ENCODE results near the gene HTRA1.
A peak's percentile ranks its signal among the peaks of the same experiment; 100 is the strongest.

HTRA1 gene

DNA sequence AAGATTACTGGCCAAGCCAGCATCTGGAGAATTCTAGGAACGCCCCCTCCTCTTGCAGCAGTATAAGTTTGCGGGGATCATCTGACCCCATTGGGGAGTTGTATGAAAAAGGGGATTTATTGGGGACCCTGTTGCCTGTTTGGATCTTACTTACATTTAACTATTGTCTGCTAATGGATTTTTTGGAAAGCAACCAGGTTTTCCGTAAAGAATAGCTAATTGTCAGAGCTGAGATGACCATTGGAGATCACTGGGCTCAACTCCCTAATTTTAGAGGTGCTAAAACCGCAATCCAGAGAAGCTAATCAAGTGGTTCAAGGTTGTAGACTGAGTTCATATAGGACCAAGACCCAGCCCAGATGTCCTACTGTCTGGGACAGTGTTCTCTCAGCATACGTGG is 38.8 kb downstream of the HTRA1 start:
- no peak for TF ChIP-seq GATA3 (IDR thresholded peaks at IDR 0.05; ENCODE audit: low read depth, low read length)
- no peak for TF ChIP-seq GATA2 (IDR thresholded peaks at IDR 0.05; ENCODE audit: low read depth, low read length)

DNA sequence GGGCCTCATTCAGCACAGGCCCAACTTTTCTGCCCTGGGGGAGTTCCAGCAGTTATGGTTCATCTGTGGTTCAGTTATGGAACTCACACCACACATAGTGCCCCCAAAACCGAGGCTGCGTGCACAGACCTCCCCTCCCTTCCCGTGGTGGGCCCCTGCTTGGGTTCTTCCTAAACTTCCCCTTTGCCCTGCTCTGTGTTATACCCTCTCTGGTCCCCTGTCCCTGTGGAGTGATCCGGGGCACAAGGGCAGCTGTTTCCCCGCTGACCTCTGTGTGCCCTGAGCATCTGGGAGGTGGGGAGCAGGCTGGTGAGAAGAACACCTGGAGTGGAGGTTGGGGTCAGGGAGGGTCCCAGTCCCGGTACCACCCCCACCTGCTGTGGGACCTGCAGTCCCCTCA is 39.4 kb downstream of the HTRA1 start:
- TF ChIP-seq GATA2 (IDR thresholded peaks at IDR 0.05; ENCODE audit: low read depth, low read length), result no peak
- TF ChIP-seq GATA3 (IDR thresholded peaks at IDR 0.05; ENCODE audit: low read depth, low read length), result no peak

DNA sequence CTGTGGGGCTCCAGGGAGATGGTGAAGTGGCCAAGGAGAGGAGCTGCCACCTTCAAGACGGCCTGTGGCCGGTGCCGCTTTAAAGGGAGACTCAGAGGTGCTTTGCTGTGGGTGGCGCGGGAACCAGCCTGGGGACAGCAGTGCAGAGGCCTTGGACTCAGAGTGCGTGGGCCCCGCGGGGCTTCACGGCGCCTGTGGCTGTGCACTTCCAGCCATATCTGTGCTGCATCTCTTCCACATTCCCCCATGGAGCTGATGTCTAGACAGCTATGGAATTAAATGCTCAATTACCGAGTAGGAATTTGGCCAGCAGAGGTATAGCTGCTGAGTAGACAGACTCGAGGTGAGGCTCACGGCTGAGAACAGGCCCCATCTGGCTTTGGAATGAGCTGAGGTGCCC is 41.7 kb downstream of the HTRA1 start:
- TF ChIP-seq GATA2 (IDR thresholded peaks at IDR 0.05; ENCODE audit: low read depth, low read length) (peak; percentile 36; the same call in 1 of the 2 replicates), GATA3 (IDR thresholded peaks at IDR 0.05; ENCODE audit: low read depth, low read length) (no peak)

DNA sequence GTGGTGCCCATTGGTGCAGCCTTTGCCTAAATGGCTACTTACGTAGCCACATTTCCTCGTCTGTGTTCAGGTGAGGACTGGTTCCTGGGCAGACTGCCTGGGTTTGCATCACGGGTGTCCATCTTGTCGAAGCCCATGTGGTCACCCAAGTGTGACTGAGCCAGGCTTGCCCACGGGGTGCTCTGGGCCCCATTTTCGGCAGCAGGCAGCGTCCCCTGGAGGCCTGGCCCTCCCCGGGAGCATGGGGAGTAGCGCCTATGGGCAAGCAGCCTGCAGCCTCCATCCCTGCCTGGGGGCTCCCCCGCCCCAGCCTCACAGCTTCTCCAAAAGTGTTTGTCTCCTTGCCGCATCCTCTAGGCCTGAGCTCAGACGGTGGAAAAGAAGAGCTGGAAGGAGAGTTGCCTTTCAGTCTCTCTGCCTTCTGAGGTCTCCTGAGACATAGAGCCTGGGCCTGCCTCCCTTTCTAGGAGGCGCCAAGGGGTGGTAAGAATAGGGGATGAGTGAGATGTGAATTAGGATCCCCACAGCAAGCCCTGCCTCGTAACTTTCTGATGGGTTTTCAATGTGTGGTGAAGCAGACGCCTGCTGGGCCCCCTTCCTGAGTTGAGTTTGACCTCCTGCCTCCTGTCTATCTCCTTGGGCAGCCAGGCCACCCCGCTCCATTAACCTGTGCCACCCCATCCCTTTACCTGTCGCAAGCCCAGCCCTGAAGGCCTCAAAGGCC is 42.7 kb downstream of the HTRA1 start:
- TF ChIP-seq GATA2 (IDR thresholded peaks at IDR 0.05; ENCODE audit: low read depth, low read length), result no peak
- TF ChIP-seq GATA3 (IDR thresholded peaks at IDR 0.05; ENCODE audit: low read depth, low read length), result no peak

DNA sequence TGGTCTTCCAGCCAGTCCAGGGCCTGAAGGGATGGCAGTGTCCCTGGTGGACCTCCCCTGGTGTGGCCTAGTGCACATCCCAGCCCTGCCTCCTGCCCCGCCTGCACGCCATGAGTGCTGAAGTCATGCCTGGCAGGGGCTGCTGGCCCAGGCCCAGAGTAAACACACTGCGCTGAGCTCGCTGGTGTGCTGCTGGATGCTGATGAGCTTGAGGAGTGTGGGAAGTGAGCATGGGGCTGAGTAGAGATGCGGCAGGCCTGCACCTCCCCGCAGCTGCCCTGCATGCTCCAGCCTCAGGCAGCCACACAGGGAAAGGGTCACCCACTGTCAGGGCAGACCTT is 43.2 kb downstream of the HTRA1 start:
- no peak for TF ChIP-seq GATA3 (IDR thresholded peaks at IDR 0.05; ENCODE audit: low read depth, low read length)
- TF ChIP-seq GATA2 (IDR thresholded peaks at IDR 0.05; ENCODE audit: low read depth, low read length), result no peak

DNA sequence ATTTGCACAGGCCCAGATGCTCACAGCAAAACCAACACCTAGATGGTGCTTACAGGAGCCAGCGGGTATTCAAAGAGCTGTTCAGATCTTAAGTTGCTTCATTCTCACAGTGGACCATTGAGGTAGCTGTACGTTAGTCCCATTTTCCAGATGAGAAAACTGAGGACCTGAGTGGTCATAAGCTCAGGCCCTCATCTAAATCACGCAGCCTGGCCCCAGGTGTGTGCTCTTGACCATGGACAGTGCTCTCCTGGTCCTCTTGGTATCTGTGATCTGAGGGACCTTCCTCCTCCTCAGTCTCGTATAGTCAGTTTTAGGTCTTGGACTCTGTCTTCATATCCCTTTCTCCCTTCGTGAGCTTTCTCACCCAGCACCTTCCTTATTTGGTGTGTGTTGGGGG is 43.7 kb downstream of the HTRA1 start:
- TF ChIP-seq GATA3 (IDR thresholded peaks at IDR 0.05; ENCODE audit: low read depth, low read length) (no peak), GATA2 (IDR thresholded peaks at IDR 0.05; ENCODE audit: low read depth, low read length) (no peak)

DNA sequence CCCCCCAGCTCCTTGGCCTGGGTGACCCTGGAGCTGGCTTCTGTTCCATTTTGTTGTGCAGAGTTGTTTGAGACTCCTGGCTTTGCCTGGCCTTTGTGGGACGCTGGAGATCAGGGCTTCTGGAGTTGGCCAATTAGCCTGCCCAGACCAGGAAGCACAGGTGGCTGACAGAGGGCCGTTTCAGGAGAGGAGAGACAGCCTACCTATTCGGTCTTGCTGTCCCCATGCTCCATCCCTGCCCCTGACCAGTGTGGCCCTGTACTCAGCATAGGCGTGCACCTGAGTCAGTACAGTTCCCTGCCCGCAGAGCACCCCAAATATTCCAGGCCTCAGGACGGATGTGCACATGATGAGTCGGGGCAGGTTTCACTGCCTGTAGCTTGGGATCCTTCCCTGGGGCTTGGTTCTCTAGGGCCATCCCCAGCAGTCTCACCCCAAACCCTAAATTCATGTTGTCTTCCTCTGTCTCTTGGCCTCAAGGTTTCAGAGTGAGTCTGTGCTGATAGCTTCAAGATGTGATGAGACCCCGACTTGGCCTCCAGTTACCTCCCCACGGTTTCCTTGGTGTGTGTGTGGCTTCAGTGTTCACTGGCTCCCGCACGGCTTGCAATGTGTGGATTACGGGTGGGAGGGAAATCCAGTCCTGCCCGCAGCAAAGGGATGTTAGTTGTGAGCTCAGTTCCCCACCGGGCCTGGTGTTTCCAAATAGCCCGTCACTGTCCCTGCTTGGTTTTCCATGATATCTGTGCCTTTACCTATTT is 44.7 kb downstream of the HTRA1 start:
- TF ChIP-seq GATA2 (IDR thresholded peaks at IDR 0.05; ENCODE audit: low read depth, low read length) (no peak), GATA3 (IDR thresholded peaks at IDR 0.05; ENCODE audit: low read depth, low read length) (no peak)

DNA sequence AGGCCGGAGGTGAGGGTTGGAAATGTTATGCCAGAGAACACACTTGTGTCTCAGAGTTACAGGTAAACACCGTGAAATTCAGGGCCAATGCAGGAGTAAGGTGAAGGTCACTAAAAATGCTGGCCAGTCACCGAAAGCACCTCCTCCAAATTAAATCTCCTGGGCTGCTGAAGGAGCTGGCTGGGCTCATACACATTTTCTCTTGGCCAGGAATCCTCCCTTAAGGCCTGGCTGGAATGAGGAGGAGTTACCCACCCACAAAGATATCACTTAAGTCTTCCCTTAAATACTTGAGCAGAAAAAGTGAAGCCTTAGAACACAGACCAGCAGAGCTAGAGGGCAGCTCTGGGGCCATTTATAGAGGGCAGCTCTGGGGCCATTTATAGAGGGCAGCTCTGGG is 46.3 kb downstream of the HTRA1 start:
- no peak for TF ChIP-seq GATA3 (IDR thresholded peaks at IDR 0.05; ENCODE audit: low read depth, low read length)
- TF ChIP-seq GATA2 (IDR thresholded peaks at IDR 0.05; ENCODE audit: low read depth, low read length), result no peak

DNA sequence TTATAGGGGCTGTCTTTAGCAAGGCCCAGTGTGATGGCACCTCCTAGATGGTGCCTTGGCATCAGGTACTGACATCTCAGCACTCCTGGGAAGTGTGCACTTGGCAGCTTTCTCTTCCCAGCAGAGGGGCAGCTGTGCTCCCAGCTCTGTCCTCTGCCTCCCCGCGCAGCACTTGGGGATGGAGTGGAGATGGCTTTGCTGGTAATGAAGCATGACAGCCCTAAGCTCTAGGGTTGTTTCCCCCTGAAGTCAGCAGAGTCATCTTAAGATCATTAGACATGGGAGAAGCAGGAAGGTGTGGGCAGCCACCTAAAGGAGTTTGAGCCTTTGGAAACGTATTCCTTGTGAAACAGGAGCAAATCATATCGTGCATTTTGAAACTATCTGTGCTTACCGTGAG is 46.7 kb downstream of the HTRA1 start:
- no peak for TF ChIP-seq GATA2 (IDR thresholded peaks at IDR 0.05; ENCODE audit: low read depth, low read length)
- no peak for TF ChIP-seq GATA3 (IDR thresholded peaks at IDR 0.05; ENCODE audit: low read depth, low read length)

DNA sequence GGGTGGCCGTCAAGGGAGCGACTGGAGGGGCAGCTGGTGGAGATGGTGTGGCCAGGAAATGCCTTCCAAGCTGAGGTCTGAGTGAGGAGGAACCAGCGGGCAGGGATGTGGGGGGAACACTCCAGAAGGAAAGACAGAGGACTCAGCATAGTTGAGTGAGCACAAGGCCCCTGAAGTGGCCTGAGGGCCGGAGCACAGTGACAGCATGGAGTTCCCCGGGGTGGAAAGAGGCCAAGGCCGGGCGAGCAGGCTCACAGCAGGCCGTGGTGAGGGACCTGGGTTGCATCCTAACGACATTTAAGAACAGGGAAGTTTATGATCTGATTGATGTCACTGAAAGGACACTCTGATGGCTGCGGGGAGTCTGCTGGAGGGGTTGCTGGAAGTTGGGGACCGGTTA is 48.0 kb downstream of the HTRA1 start:
- TF ChIP-seq GATA2 (IDR thresholded peaks at IDR 0.05; ENCODE audit: low read depth, low read length) (no peak), GATA3 (IDR thresholded peaks at IDR 0.05; ENCODE audit: low read depth, low read length) (no peak)

DNA sequence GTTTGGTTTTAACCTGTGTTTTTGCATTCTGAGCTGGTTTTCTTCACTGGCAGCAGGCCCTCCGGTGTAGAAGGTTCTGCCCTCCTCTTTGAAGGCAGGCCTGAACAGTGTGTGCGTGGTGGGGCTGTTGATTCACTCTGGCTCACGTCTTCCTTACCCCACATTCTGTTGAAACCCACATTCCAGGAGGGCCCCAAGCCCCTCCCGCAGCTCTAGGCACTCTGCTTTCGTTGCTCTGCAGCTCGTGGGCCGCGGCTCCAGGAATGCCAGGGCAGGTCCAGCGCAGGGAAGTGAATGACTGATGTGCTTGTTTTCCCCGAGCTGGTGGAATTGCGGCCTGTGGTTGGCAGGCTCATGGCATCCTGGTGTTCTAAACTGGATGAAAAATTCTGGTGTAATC is 49.0 kb downstream of the HTRA1 start:
- TF ChIP-seq GATA3 (IDR thresholded peaks at IDR 0.05; ENCODE audit: low read depth, low read length), result no peak
- TF ChIP-seq GATA2 (IDR thresholded peaks at IDR 0.05; ENCODE audit: low read depth, low read length), result no peak

DNA sequence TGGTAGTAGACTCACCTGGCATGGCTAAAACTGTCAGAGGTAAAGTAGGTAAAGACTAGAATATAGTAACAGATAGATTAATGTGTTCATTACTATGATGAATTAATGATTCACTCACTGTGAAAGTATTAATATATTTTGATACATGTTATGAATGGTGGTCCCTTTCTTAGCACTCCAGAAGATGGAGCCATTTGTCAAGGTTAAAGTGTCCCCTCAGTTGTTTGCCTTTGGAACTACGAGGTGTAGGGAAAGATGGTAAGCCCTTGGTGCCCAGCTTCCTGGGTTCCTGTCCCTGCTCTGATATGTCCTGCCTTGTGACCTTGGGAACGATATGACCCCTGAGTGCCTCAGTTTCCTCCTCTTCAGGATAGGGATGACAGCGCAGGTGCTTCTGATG is 49.4 kb downstream of the HTRA1 start:
- TF ChIP-seq GATA2 (IDR thresholded peaks at IDR 0.05; ENCODE audit: low read depth, low read length) (no peak), GATA3 (IDR thresholded peaks at IDR 0.05; ENCODE audit: low read depth, low read length) (no peak)

DNA sequence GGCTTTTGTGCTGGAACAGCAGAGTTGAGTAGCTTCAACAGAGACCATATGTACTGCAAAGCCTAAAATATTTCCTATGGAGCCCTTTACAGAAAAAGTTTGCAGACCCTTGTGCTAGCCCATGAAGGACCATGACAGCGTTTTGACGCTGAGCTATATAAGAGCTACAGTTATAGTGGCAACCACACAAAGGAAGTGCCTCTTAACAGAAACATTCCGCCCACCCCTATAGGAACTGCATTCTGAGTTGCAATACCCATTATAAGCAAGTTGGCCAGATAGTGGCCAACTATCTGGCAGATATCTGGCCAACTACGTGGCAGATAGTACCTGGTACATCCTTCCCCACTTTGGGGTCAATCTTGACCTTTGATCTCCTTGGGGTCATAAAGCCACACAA is 51.7 kb downstream of the HTRA1 start:
- no peak for TF ChIP-seq GATA3 (IDR thresholded peaks at IDR 0.05; ENCODE audit: low read depth, low read length)

DNA sequence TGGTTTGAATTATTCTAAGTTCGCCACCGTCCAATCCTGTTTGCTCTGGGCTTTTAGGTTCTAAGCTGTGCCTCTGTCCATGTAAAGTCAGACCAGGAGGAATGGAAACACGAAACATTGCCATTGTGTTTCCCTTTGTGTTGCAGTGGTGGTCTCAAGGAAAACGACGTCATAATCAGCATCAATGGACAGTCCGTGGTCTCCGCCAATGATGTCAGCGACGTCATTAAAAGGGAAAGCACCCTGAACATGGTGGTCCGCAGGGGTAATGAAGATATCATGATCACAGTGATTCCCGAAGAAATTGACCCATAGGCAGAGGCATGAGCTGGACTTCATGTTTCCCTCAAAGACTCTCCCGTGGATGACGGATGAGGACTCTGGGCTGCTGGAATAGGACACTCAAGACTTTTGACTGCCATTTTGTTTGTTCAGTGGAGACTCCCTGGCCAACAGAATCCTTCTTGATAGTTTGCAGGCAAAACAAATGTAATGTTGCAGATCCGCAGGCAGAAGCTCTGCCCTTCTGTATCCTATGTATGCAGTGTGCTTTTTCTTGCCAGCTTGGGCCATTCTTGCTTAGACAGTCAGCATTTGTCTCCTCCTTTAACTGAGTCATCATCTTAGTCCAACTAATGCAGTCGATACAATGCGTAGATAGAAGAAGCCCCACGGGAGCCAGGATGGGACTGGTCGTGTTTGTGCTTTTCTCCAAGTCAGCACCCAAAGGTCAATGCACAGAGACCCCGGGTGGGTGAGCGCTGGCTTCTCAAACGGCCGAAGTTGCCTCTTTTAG is 52.9 kb downstream of the HTRA1 start:
- TF ChIP-seq GATA2 (IDR thresholded peaks at IDR 0.05; ENCODE audit: low read depth, low read length) (no peak), GATA3 (IDR thresholded peaks at IDR 0.05; ENCODE audit: low read depth, low read length) (no peak)

DNA sequence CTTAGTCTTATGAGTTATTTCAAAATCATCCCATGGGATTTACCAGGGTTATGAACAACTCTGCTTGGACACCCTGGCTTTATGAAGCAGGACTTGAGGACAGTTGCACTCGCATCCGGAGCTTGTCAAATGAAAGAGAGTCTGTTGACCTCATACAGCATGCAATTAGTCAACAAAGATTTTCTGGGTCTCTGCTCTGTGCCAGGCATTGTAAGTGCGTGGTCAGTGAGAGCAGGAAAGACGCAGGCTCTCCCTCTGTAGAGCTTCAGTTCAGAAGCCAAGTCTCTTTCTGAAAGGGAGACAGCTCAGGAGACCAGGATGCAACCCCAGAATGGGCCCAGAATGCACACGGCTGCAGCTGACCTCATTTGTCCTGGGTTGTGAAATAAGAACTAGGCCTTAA is 53.7 kb downstream of the HTRA1 start:
- no peak for TF ChIP-seq GATA3 (IDR thresholded peaks at IDR 0.05; ENCODE audit: low read depth, low read length)
- TF ChIP-seq GATA2 (IDR thresholded peaks at IDR 0.05; ENCODE audit: low read depth, low read length), result no peak
